ENCODE measurements around the gene DEFB131A.
"Not testable (repeated sequence)": the region's sequence is repeated elsewhere in the genome, so short reads cannot be mapped to it uniquely, and the experiment has no call there.

- not testable (repeated sequence) for TF ChIP-seq CTCF (IDR thresholded peaks at IDR 0.05; ENCODE audit: borderline replicate concordance, extremely low read depth, low read length, poor library complexity, severe bottlenecking); EZH2 (IDR thresholded peaks at IDR 0.05; ENCODE audit: borderline replicate concordance, low read depth, low read length, severe bottlenecking)
Measured at GRCh38 chr4:9493589-9493988, 49.4 kb downstream of the DEFB131A start.
